AG10803 (cell line): ENCODE measurements around the gene SUSD5.

Experiments
- DNase-seq: peaks from one replicate; pipeline ENCODE4 v3.0.0; 2010; ENCODE audit warnings: low read depth
- H3K4me3 ChIP-seq: 2 replicates; pipeline ENCODE4 v1.5.1; 2011; ENCODE audit warnings: mild to moderate bottlenecking, low read length, control low read depth
- TF ChIP-seq, protein P1 (sequence below): conservative IDR thresholded peaks from 2 replicates; pipeline ENCODE4 v1.5.1; 2011; ENCODE audit warnings: mild to moderate bottlenecking, low read length, control low read depth, inconsistent platforms

Gene SUSD5

GRCh38 chr3:33219175-33219487 is 521 bp upstream of the SUSD5 start:
- TF ChIP-seq, protein P1, sequence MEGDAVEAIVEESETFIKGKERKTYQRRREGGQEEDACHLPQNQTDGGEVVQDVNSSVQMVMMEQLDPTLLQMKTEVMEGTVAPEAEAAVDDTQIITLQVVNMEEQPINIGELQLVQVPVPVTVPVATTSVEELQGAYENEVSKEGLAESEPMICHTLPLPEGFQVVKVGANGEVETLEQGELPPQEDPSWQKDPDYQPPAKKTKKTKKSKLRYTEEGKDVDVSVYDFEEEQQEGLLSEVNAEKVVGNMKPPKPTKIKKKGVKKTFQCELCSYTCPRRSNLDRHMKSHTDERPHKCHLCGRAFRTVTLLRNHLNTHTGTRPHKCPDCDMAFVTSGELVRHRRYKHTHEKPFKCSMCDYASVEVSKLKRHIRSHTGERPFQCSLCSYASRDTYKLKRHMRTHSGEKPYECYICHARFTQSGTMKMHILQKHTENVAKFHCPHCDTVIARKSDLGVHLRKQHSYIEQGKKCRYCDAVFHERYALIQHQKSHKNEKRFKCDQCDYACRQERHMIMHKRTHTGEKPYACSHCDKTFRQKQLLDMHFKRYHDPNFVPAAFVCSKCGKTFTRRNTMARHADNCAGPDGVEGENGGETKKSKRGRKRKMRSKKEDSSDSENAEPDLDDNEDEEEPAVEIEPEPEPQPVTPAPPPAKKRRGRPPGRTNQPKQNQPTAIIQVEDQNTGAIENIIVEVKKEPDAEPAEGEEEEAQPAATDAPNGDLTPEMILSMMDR, result no peak
- H3K4me3 ChIP-seq, result peak overlapping the region; percentile 45

DNA sequence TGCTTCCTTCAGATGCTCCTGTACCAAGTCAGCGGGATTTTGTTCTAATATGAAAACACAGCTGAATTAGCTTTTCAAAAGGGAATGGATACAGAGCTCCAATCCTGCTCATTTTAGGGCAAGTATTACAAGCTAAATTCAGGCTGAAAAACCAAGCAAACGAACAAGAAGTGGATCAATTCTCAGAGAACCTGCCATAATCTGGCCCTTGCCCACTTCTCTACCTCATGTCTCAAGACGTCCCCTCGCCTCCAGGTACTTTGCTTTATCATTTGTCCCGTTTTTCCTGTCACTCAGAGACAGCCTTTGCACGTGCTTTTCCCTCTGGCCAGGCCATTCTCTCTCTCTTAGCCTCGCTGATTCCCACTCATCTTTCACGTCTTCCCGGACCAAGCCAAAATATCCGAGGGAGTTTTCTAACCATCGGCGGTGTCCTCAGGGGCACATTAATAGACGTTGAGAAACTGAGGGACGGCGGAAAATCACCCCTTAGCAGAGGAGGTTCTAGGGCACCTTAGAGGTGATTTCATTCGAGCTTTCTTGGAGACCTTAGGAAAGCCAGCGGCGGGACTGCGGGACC is 654 bp downstream of the SUSD5 start:
- TF ChIP-seq, protein P1, result no peak
- no peak for DNase-seq
- H3K4me3 ChIP-seq, result peak overlapping the region; percentile 44

More at GRCh38 chr3:33219175-33219487, 521 bp upstream of the SUSD5 start:
- no peak for DNase-seq

- no peak for DNase-seq
- no peak overlapping the region for H3K4me3 ChIP-seq
- TF ChIP-seq, protein P1, result no peak
Observed at GRCh38 chr3:33215739-33216138, 2.9 kb downstream of the SUSD5 start.

GRCh38 chr3:33212406-33212805 is 6.2 kb downstream of the SUSD5 start:
- DNase-seq, result no peak
- no peak overlapping the region for H3K4me3 ChIP-seq

GRCh38 chr3:33211444-33211843 is 7.2 kb downstream of the SUSD5 start:
- H3K4me3 ChIP-seq, result no peak overlapping the region
- TF ChIP-seq, protein P1, result no peak
- peak; percentile 69 for DNase-seq

More at GRCh38 chr3:33212406-33212805, 6.2 kb downstream of the SUSD5 start:
- TF ChIP-seq, protein P1, result no peak

- no peak overlapping the region for H3K4me3 ChIP-seq
- TF ChIP-seq, protein P1, result no peak
- DNase-seq, result no peak
Observed at GRCh38 chr3:33209357-33209756, 9.3 kb downstream of the SUSD5 start.

- DNase-seq, result no peak
- TF ChIP-seq, protein P1, result no peak
Observed at GRCh38 chr3:33202711-33203457, 15.7 kb downstream of the SUSD5 start.

More at GRCh38 chr3:33202711-33203457, 15.7 kb downstream of the SUSD5 start:
- no peak overlapping the region for H3K4me3 ChIP-seq
